Measurements from ENCODE around the gene KRT85. TPM values are rescaled to one million over a fixed set of nuclear protein-coding genes. Genes with fewer than 3 reads are reported as not detected.

KRT85 gene
- polyA plus RNA-seq (2011; rRNA removed), result not detected in 2 replicates
- polyA minus RNA-seq (2011; rRNA and poly(A)+ RNA removed), result not detected in 2 replicates

DNA sequence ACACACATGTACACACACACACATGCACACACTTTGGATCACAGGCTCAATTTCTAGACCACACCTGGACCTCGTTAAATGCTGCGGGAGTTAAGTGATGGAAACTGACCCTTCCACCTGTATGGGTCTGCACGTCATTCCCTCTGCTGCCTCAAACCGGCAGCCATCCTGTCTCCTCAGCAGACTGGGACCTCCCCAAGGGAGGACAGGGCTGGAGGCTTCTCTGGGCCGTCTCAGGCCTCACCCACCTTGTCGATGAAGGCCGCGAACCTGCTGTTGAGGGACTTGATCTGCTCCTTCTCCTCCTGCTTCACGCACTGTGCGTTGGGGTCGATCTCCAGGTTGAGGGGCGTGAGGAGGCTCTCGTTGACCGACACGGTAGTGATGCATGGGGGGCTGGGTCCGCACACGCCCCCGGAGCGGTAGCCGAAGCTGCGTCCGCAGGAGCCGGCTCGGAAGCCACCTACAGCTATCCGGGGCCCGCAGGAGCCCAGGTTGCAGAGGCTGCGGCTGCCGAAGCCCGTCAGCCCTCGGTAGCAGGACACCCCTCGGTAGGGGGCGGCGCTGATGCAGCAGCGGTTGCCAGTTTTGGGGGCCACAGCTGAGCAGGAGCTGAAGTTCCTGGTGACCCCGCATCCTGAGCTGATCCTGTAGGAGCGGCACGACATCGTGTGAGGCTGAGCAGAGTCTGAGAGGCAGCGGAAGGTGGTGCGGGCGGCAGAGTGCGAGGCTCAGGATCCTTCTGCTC is at the start of gene KRT85:
Gene KRT85, minus strand, starts transcription at position 744 of the 748 bp plus-strand sequence. Its CDS starts 76 bp downstream, at position 668.
- Histone ChIP-seq H3K4me3 (ENCODE audit: low read depth, low read length) (no peak within 1 kb of the TSS), H3K36me3 (ENCODE audit: control insufficient read depth, insufficient read depth, low read length) (no peaks in the 10 kb centered on the region), H3K27me3 (ENCODE audit: control insufficient read depth, insufficient read depth, low read length) (peaks cover 21% of the 10 kb centered on the region)
- DNase-seq (ENCODE audit: low read depth), result no peak
- TF ChIP-seq, protein P1, sequence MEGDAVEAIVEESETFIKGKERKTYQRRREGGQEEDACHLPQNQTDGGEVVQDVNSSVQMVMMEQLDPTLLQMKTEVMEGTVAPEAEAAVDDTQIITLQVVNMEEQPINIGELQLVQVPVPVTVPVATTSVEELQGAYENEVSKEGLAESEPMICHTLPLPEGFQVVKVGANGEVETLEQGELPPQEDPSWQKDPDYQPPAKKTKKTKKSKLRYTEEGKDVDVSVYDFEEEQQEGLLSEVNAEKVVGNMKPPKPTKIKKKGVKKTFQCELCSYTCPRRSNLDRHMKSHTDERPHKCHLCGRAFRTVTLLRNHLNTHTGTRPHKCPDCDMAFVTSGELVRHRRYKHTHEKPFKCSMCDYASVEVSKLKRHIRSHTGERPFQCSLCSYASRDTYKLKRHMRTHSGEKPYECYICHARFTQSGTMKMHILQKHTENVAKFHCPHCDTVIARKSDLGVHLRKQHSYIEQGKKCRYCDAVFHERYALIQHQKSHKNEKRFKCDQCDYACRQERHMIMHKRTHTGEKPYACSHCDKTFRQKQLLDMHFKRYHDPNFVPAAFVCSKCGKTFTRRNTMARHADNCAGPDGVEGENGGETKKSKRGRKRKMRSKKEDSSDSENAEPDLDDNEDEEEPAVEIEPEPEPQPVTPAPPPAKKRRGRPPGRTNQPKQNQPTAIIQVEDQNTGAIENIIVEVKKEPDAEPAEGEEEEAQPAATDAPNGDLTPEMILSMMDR (IDR thresholded peaks at IDR 0.05; ENCODE audit: insufficient read depth, low read depth, low read length), result no peak
- CTCF ChIA-PET, result interaction anchor here (0.6 to 8.0 kb wide), 4 partner anchors 39 to 515 kb away, joined by 3 to 142 read pairs (median 24); no protein-coding TSS in a partner anchor
- POLR2A ChIA-PET, result no interaction called here

- ChIA-PET CTCF (interaction anchor here (1.2 to 1.6 kb wide), 3 partner anchors 17 to 468 kb away, joined by 4 read pairs; no protein-coding TSS in a partner anchor), POLR2A (no interaction called here)
- TF ChIP-seq, protein P1 (IDR thresholded peaks at IDR 0.05; ENCODE audit: insufficient read depth, low read depth, low read length), result no peak
- Histone ChIP-seq H3K36me3 (ENCODE audit: control insufficient read depth, insufficient read depth, low read length) (no peaks in the 10 kb centered on the region), H3K4me3 (ENCODE audit: low read depth, low read length) (no peak overlapping the region), H3K27me3 (ENCODE audit: control insufficient read depth, insufficient read depth, low read length) (peaks cover 4% of the 10 kb centered on the region; the same call in 1 of the 2 replicates)
- DNase-seq (ENCODE audit: low read depth), result no peak
These were observed 49.5 kb upstream of the KRT85 start for GRCh38 chr12:52416795-52417194.

DNA sequence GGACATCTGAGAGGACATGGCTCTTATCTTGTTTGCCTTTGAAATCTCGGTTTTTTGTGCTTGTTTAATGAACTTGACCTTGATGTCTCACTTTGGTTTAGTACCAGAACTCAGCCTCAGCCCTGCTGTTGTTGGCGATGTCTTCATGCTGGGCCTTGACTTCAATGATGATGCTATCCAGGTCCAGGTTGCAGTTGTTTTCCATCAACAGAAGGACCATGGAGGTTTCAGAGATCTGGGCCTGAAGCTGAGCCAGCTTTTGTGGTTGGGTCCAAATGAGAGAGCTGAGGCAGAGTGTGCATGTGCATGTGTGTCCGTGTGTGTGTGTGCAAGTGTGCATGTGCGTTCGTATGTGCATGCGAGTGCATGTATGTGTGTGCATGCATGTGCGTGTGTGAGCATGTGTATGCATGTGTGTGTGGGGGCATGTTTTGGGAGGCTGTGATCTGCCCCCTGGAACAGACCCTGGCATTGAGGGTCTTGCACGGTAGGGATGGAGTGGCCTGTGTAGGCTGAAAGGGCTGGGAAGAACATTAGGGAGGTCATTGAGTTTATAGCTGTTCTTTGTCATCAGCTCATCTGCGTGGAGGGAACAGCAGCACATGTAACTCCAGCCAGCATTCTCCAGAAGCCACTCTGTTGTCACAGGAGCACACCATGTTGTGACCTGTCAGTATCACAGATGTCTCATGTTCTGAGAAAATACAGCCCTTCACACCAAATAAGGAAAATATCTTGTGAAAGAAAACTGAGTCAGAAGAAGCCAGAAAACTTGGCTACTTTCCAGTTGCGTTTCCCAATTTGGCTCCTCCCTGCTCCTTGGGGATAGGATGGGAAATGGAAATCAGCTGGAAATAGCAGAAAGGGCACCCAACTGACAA is 48.8 kb upstream of the KRT85 start:
- H3K27me3 ChIP-seq (ENCODE audit: control insufficient read depth, insufficient read depth, low read length), result peaks cover under 1% of the 10 kb centered on the region; the same call in 1 of the 2 replicates
- H3K4me3 ChIP-seq (ENCODE audit: low read depth, low read length), result no peak overlapping the region
- POLR2A ChIA-PET, result no interaction called here
- CTCF ChIA-PET, result interaction anchor here (0.9 to 1.6 kb wide), 4 partner anchors 12 to 469 kb away, joined by 3 to 4 read pairs (median 4); no protein-coding TSS in a partner anchor
- no peak for DNase-seq (ENCODE audit: low read depth)
- TF ChIP-seq, protein P1 (IDR thresholded peaks at IDR 0.05; ENCODE audit: insufficient read depth, low read depth, low read length), result no peak
- H3K36me3 ChIP-seq (ENCODE audit: control insufficient read depth, insufficient read depth, low read length), result no peaks in the 10 kb centered on the region

DNA sequence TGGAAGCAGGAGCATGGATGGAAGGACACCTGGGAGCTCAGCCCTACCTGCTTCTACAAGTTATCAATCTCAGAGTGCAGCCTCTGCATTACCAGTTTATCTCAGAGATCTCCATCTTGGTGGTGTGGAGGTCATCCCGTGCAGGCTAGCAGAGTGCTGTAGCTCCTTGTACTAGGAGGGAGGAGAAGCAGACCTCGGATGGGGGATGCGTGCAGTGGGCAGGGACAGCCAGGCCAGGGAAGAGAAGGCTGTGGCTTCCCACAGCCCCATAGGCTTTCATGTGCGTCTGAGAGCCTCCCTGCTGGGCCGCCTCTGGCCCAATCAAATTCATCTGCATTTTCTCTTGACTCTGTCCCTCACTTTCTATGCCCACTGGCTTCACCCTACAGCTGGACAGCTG is 47.7 kb upstream of the KRT85 start:
- Histone ChIP-seq H3K36me3 (ENCODE audit: control insufficient read depth, insufficient read depth, low read length) (no peaks in the 10 kb centered on the region), H3K27me3 (ENCODE audit: control insufficient read depth, insufficient read depth, low read length) (no peaks in the 10 kb centered on the region; the same call in 1 of the 2 replicates), H3K4me3 (ENCODE audit: low read depth, low read length) (no peak overlapping the region)
- CTCF ChIA-PET, result no interaction called here
- POLR2A ChIA-PET, result no interaction called here
- no peak for DNase-seq (ENCODE audit: low read depth)
- TF ChIP-seq, protein P1 (IDR thresholded peaks at IDR 0.05; ENCODE audit: insufficient read depth, low read depth, low read length), result no peak

All from BJ (cell line).